ENCODE measurements around the gene P4HA2. TPM values are rescaled to one million over a fixed set of nuclear protein-coding genes. Genes with fewer than 3 reads are reported as not detected.

P4HA2 gene
- total RNA-seq, 1 experiment from 2014 or later, result 25.1 TPM

- DNase-seq (ENCODE audit: low read depth, low spot score), result no peak
- POLR2A ChIA-PET, result no interaction called here
- ATAC-seq, result no peak
- H3K27me3 ChIP-seq (ENCODE audit: control insufficient read depth, insufficient read depth, low read length), result no peaks in the 10 kb centered on the region
- TF ChIP-seq POLR2AphosphoS5 (IDR thresholded peaks at IDR 0.05; ENCODE audit: low read depth, low read length) (no peak), REST (IDR thresholded peaks at IDR 0.05; ENCODE audit: insufficient read depth in 1 of 2, low read depth in 2 of 2, low read length in 1 of 2) (no peak), SIN3A (IDR thresholded peaks at IDR 0.05; ENCODE audit: borderline replicate concordance, insufficient read depth, low read depth, low read length) (no peak)
- H3K4me3 ChIP-seq (ENCODE audit: low read depth in 2 of 2, low read length in 2 of 2), result no peak overlapping the region
- BruUV-seq (replicated peaks), result no TSS peak
- CTCF ChIA-PET, result no interaction called here
- no peak overlapping the region for H3K27ac ChIP-seq (ENCODE audit: low read length)
- intact Hi-C loops (cut with micrococcal nuclease; ENCODE audit: unreplicated experiment) (no loop called here), in situ Hi-C loops (cut with HindIII; ENCODE audit: low pct_unique_long_range_greater_than_20kb, low sequenced_read_pairs) (no loop called here)
- H3K4me1 ChIP-seq (ENCODE audit: control insufficient read depth, insufficient read depth, low read length), result no peaks in the 10 kb centered on the region
- no peaks in the 10 kb centered on the region for H3K36me3 ChIP-seq (ENCODE audit: control insufficient read depth, insufficient read depth, low read length)
- no peaks in the 10 kb centered on the region for H3K9me3 ChIP-seq (ENCODE audit: control insufficient read depth, insufficient read depth, low read depth, low read length)
These were observed 28.6 kb upstream of the P4HA2 start for GRCh38 chr5:132256086-132256782.

- Histone ChIP-seq H3K4me3 (ENCODE audit: low read depth in 2 of 2, low read length in 2 of 2) (no peak overlapping the region), H3K27ac (ENCODE audit: low read length) (no peak overlapping the region), H3K4me1 (ENCODE audit: control insufficient read depth, insufficient read depth, low read length) (no peaks in the 10 kb centered on the region), H3K27me3 (ENCODE audit: control insufficient read depth, insufficient read depth, low read length) (no peaks in the 10 kb centered on the region; the same call in 1 of the 2 replicates), H3K9me3 (ENCODE audit: control insufficient read depth, insufficient read depth, low read depth, low read length) (no peaks in the 10 kb centered on the region), H3K36me3 (ENCODE audit: control insufficient read depth, insufficient read depth, low read length) (no peaks in the 10 kb centered on the region)
- ChIA-PET CTCF (no interaction called here), POLR2A (interaction anchor here (0.6 kb wide), 1 partner anchor 991 kb away, joined by 5 read pairs; no protein-coding TSS in a partner anchor)
- no peak for TF ChIP-seq REST (IDR thresholded peaks at IDR 0.05; ENCODE audit: insufficient read depth in 1 of 2, low read depth in 2 of 2, low read length in 1 of 2)
- TF ChIP-seq SIN3A (IDR thresholded peaks at IDR 0.05; ENCODE audit: borderline replicate concordance, insufficient read depth, low read depth, low read length), result no peak
- no peak for TF ChIP-seq TCF7L2 (IDR thresholded peaks at IDR 0.05; ENCODE audit: low read depth, low read length)
- TF ChIP-seq POLR2AphosphoS5 (IDR thresholded peaks at IDR 0.05; ENCODE audit: low read depth, low read length), result no peak
- no peak for TF ChIP-seq CTCF (IDR thresholded peaks at IDR 0.05)
- DNase-seq (ENCODE audit: low read depth, low spot score), result no peak
- BruUV-seq (replicated peaks), result no TSS peak
- no peak for ATAC-seq
- intact Hi-C loops (cut with micrococcal nuclease; ENCODE audit: unreplicated experiment) (no loop called here), in situ Hi-C loops (cut with HindIII; ENCODE audit: low pct_unique_long_range_greater_than_20kb, low sequenced_read_pairs) (no loop called here)
These were observed 26.8 kb upstream of the P4HA2 start for GRCh38 chr5:132254321-132254977.

All from Panc1 (cell line).